Measurements from ENCODE around the gene FBXL14.

FBXL14 gene

DNA sequence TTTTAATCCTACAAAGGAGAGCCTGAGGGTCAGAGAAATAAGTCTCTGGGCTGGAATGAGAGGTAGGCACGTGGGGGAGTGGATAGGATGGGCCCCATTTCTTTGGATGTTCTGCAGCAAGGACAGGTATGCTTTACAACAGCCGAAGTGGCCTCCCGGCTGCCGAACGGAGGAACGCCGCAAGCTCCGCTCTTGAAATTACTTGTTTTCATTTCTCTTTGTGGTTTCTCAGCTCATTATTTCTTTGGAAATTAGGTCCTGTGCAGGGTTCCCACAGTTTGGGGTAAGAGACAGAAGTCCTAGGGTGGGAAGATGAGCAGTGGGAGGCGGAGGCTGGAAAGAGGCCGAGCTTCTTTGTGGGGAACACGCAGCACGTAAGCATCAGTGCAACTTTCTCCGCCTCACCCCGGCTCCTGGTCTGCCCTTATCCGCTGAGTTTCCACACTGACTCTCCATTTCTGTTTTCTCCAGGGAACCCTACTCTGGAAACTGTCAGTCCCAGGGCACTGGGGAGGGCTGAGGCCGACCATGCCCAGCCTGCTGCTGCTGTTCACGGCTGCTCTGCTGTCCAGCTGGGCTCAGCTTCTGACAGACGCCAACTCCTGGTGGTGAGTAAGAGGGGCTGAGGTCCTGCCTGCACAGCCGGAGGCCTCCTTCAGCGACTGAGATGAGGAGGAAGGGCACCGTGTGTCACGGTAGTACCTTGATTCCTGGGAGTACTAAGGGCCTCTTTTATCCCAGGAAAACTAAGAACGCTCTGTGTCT is 36.6 kb upstream of the FBXL14 start:
- no peak for DNase-seq (ENCODE audit: low spot score)
- in situ Hi-C loops (cut with MboI; ENCODE audit: low sequenced_read_pairs, unreplicated experiment): loop anchor here (25.0 kb wide), 1 partner anchor 956 kb away; no protein-coding TSS in a partner anchor

DNA sequence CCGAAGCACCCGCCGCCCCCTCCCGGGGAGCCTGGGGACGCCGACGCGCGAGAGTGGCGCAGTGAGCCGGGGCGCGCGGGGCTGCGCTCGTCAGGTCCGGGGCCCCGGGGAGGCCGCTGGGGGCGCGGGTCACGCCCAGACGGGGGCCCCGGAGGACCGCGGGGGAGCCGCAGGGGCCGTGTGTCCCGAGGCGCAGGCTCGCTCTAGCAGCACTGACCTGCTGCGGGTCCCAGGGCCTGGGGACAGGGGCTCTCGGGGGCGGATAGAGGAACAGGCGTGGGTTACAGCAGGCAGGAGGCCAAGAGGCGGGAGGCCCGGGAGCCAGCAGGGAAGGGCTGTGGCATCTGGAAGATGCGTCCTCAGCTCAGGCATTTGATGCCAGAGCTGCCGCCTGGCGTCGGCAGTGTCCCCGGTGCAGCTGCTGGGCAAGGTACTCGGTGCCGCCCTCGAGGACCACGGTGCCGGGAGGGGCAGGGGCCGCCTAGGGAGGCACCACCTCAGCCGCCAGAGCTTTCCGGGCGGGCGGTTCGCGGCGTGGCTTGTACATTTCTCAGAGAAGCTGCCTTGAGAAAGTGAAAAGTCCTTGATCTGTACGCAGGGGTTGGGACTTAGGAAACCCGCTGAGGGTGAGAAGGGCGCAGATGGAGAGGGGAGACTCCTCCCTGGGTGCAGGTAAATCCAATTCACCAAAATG is 35.9 kb upstream of the FBXL14 start:
- TF ChIP-seq, protein P1, sequence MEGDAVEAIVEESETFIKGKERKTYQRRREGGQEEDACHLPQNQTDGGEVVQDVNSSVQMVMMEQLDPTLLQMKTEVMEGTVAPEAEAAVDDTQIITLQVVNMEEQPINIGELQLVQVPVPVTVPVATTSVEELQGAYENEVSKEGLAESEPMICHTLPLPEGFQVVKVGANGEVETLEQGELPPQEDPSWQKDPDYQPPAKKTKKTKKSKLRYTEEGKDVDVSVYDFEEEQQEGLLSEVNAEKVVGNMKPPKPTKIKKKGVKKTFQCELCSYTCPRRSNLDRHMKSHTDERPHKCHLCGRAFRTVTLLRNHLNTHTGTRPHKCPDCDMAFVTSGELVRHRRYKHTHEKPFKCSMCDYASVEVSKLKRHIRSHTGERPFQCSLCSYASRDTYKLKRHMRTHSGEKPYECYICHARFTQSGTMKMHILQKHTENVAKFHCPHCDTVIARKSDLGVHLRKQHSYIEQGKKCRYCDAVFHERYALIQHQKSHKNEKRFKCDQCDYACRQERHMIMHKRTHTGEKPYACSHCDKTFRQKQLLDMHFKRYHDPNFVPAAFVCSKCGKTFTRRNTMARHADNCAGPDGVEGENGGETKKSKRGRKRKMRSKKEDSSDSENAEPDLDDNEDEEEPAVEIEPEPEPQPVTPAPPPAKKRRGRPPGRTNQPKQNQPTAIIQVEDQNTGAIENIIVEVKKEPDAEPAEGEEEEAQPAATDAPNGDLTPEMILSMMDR (IDR thresholded peaks at IDR 0.05; ENCODE audit: borderline replicate concordance, control extremely low read depth, extremely low read depth, insufficient read depth, missing control alignments): no peak
- in situ Hi-C loops (cut with MboI; ENCODE audit: low sequenced_read_pairs, unreplicated experiment): loop anchor here (25.0 kb wide), 1 partner anchor 957 kb away; no protein-coding TSS in a partner anchor
- DNase-seq (ENCODE audit: low spot score): peak; percentile 64

More for the DNA sequence above, 36.6 kb upstream of the FBXL14 start:
- TF ChIP-seq, protein P1 (IDR thresholded peaks at IDR 0.05; ENCODE audit: borderline replicate concordance, control extremely low read depth, extremely low read depth, insufficient read depth, missing control alignments): no peak

DNA sequence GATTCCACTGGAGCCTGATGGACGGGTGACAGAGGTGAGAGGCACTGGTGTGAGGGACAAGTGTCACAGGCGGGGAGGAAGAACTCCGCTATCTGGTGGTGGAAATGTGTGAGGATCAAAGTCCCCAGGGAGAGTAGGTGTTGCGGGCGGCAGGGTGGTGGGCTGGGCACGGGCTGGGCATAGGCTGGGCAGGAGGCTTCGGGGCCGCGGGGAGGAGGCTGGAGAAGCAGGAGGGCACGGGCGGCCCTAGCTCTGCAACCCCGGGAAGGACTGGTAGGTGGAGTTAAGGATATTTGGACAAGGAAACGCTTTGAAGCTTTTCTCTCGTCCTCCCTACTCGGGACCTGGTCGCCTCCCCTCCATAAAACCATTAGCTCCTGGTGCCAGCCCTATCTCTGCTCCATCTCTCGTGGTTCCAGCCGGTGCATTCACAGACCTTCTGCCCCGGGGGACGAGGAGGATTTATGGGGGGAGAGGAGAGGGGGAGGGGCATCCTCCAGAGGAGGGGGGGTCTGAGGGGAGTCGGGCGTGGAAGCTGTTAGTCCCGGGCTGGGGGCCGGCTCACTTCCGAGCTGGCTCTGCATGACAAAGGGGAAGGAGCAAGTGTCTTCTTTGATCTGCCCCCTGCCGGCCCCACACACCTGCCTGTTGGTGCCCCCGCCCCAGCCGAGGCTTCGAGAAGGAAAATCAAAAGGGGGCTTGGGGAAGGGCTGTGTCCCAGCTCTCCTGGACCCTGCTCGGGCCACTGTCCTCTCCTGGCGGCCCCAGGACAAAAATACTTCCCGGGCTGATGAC is 35.2 kb upstream of the FBXL14 start:
- in situ Hi-C loops (cut with MboI; ENCODE audit: low sequenced_read_pairs, unreplicated experiment): loop anchor here (25.0 kb wide), 1 partner anchor 958 kb away; no protein-coding TSS in a partner anchor
- TF ChIP-seq, protein P1 (IDR thresholded peaks at IDR 0.05; ENCODE audit: borderline replicate concordance, control extremely low read depth, extremely low read depth, insufficient read depth, missing control alignments): peak; percentile 15
- DNase-seq (ENCODE audit: low spot score): peak; percentile 64

DNA sequence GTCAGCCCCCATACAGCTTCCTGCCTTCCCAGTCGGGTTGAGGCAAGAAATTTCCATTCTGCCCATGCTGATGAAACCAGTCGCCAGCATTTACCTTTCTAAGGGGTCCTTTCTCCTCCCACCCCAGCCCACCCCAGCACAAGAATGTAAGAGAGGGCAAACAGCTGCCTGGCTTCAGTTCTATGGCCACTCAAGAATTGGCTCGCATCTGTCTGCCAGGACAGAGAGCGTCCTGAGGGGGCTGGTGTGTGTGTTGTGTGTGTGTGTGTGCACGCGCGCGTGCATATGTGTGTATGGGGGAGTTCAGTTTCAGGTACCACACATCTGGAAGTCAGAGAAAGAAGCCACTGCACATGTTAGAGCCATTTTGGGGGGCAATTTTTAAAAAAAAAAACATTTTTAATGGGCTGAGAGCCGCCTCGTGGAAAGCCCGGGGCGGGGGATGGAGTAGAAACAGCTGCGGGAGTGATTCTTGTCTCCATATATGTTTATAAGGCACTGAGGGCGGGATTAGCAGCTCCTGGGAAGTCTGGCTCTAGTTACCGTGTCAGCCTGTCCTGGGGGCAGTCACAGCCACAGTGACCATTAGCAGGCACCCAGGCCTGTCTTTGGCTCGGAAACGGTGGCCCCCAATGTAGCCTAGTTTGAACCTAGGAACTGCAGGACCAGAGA is 34.4 kb upstream of the FBXL14 start, which contains the start of gene WNT5B:
WNT5B (plus strand) TSS at position 566 of the 672 bp plus-strand sequence. CDS start 2,124 bp downstream, outside the sequence.
- DNase-seq (ENCODE audit: low spot score): no peak
- in situ Hi-C loops (cut with MboI; ENCODE audit: low sequenced_read_pairs, unreplicated experiment): loop anchor here (25.0 kb wide), 1 partner anchor 958 kb away; no protein-coding TSS in a partner anchor
- TF ChIP-seq, protein P1 (IDR thresholded peaks at IDR 0.05; ENCODE audit: borderline replicate concordance, control extremely low read depth, extremely low read depth, insufficient read depth, missing control alignments): no peak

DNA sequence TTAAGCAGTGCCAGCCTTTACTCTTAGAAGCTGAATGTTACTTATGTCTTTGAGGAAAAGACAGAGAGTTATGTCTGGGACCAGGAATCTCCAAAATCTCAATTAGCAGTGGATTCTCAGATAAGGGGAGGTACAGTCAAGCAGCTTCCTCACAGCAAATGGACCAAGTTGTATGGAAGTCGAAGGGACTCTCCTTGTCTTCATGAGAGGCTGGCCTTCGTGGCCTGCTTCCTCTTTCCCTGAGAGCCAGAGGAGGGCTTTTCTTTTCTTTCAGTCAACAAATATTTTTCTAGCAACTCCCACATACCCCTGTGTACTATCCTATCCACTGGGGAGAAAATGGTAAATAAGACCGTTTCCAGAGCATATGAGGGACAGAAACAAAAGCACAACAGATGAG is 28.0 kb upstream of the FBXL14 start:
- TF ChIP-seq, protein P1 (IDR thresholded peaks at IDR 0.05; ENCODE audit: borderline replicate concordance, control extremely low read depth, extremely low read depth, insufficient read depth, missing control alignments): no peak
- DNase-seq (ENCODE audit: low spot score): no peak
- in situ Hi-C loops (cut with MboI; ENCODE audit: low sequenced_read_pairs, unreplicated experiment): no loop called here

Data from GM13976 (cell line).